Muscle layer of duodenum (tissue), 2 donors: ENCODE results near the gene CCDC179.

Source experiments
- H3K27ac ChIP-seq: one replicate; pipeline ENCODE4 v1.7.0; 2013; ENCODE audit warnings: mild to moderate bottlenecking, low read length
- H3K27me3 ChIP-seq: one replicate; pipeline ENCODE4 v1.7.0; 2013; ENCODE audit warnings: low read depth, mild to moderate bottlenecking, control low read depth, low read length
- H3K36me3 ChIP-seq, 2 donors: one replicate each; pipeline ENCODE4 v1.7.0; 2013; ENCODE audit warnings: low read length in 2 of 2, control low read depth in 1 of 2, mild to moderate bottlenecking in 1 of 2; ENCODE audit not compliant: insufficient read depth in 2 of 2, control insufficient read depth in 1 of 2
- H3K4me1 ChIP-seq, 2 donors: one replicate each; pipeline ENCODE4 v1.7.0; 2013; ENCODE audit warnings: low read length in 2 of 2, mild to moderate bottlenecking in 2 of 2, control low read depth in 1 of 2, moderate library complexity in 1 of 2; ENCODE audit not compliant: insufficient read depth in 2 of 2, control insufficient read depth in 1 of 2
- H3K4me3 ChIP-seq, 2 donors: one replicate each; pipeline ENCODE4 v1.7.0; 2013; ENCODE audit warnings: low read length in 2 of 2, low read depth in 1 of 2, mild to moderate bottlenecking in 1 of 2
- H3K9me3 ChIP-seq, 2 donors: one replicate each; pipeline ENCODE4 v1.7.0; 2013; ENCODE audit warnings: low read length in 2 of 2, control low read depth in 1 of 2, mild to moderate bottlenecking in 1 of 2; ENCODE audit not compliant: control insufficient read depth in 1 of 2
- donor health status: healthy.

The CCDC179 gene

DNA sequence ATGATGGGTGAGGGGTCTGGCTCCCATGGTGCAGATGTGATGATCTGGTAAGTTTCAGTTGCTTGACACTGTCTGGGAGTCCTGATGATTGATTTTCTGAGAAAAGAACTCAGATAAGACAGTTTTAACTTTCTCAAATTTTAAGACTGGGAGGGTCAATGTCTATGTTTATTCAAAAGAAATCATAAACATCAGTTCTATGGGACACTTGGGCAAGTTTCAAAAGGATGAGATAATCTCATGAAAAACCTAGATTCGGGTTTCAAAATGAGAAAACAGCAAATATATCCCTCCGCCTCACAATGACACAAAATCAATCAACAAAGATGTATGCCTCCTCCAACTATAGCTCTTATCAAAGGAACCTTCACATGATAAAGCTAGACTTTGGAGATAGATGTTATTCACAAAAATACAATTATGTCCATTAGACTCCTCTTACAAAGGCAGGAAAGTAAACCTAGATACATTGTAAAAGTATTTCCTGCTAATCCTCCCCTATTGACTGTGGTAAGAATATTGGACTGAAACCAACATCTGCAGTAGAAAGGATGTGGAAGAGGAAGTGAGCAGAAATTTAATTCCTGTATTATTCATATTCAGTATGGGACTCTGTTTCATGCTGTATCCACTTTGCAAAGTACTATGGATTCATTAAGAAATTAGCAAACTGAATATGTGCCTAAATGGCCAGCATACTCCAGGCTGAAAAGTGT is 52.3 kb downstream of the CCDC179 start:
- H3K4me3 ChIP-seq = no peak overlapping the region
- no peak overlapping the region for H3K27ac ChIP-seq
- no peaks in the 10 kb centered on the region for H3K36me3 ChIP-seq
- no peaks in the 10 kb centered on the region for H3K4me1 ChIP-seq
- no peaks in the 10 kb centered on the region for H3K27me3 ChIP-seq
- peaks cover 0 to 3% of the 10 kb centered on the region in 2 donors for H3K9me3 ChIP-seq

DNA sequence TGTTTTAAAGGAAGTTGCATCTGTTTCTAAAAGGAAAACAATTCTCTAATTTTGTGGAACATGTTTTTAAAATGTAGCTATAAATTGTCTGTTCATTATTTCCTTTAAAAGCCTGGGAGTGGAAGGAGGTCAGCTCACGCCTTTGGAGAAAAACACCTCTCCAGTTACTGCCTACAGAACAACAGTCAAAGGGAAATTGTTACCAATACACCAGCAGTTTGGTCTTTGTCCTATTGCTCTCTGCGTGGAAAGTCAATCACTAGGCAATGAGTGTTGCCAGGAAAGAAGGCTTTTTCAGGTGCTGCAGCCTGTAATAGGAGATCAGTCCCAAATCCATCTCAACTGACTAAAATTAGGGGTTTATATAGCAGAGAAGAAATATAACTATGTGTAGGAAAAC is 52.9 kb downstream of the CCDC179 start:
- Histone ChIP-seq H3K27me3 (no peaks in the 10 kb centered on the region), H3K36me3 (no peaks in the 10 kb centered on the region), H3K4me3 (no peak overlapping the region), H3K27ac (no peak overlapping the region), H3K9me3 (peaks cover 0 to 3% of the 10 kb centered on the region in 2 donors), H3K4me1 (no peaks in the 10 kb centered on the region)

DNA sequence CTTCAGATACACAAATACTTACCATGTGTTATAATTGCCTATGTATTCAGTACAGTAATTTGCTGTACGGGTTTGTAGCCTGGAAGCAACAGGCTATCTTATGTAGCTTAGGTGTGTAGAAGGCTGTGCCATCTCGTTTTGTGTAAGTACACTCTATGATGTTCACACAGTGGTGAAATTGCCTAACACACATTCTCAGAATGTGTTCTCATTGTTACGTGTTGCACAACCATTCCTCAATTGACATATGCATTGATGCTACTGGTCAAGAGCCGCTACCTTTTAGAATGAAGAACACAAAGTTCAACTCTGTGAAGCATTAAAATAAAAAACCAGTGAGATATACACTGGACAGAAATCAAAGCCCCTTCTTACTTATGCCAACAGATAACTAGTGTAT is 57.4 kb downstream of the CCDC179 start:
- Histone ChIP-seq H3K27ac (no peak overlapping the region), H3K4me1 (no peaks in the 10 kb centered on the region), H3K27me3 (no peaks in the 10 kb centered on the region), H3K4me3 (no peak overlapping the region), H3K9me3 (no peaks in the 10 kb centered on the region), H3K36me3 (no peaks in the 10 kb centered on the region)

DNA sequence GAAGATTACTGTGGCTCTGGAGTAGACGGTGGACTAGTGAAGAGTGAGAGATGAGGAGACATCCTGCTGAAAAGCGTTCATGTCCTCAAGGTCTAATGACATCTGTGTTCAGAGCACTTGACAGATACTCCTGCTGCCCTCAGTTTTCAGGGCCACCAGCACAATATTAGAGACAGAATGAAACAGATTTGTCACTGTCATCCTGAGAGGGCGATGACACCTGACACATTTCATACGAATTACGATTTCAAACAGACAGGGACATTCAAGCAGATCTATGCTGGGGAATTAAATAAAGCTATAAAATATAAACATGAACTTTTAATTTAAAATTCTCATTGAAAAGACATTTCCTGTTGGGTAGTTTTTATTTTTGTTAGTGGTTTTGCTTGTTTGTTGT is 59.8 kb downstream of the CCDC179 start:
- H3K27ac ChIP-seq = no peak overlapping the region
- H3K4me1 ChIP-seq = no peaks in the 10 kb centered on the region
- no peaks in the 10 kb centered on the region for H3K9me3 ChIP-seq
- no peaks in the 10 kb centered on the region for H3K27me3 ChIP-seq
- no peaks in the 10 kb centered on the region for H3K36me3 ChIP-seq
- no peak overlapping the region for H3K4me3 ChIP-seq

DNA sequence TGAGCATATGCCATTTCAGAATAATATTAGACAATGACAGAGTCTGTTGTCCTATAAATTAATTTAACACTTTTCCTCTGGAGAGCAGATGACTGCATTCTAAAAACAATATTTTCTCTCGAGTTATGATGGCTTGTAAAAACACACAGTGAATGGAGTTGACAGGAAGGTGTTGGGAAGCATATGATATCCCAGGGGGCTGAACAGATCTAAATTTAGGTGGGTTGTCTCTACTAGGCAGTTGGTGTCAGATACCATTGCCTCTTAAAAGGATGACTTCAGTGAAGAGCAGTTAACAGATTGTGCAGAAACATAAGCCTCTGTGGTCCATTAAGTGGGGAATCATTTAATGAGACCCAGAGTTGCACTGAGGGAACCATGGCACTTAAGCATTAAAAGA is 61.4 kb downstream of the CCDC179 start:
- H3K4me3 ChIP-seq = no peak overlapping the region
- no peaks in the 10 kb centered on the region for H3K27me3 ChIP-seq
- H3K4me1 ChIP-seq = no peaks in the 10 kb centered on the region
- no peaks in the 10 kb centered on the region for H3K36me3 ChIP-seq
- no peak overlapping the region for H3K27ac ChIP-seq
- H3K9me3 ChIP-seq = no peaks in the 10 kb centered on the region

DNA sequence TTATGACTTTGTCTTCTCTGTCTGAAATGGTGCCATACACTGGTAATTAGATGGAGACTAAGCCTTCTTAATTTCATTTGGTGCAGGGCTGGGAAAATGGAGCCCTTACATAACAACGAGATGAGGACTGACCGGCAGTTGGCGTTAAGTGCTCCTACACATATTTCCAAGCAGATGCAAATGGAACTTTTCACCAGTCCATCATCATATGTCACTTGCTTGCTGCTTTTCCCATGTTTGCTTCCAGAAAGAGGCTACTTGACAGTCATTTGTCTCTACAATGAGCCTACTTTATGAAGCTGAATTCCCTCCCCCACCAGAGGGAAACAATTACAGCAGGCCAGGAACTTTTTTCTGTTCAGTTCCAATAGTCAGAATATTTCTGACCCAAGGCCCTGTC is 63.2 kb downstream of the CCDC179 start:
- no peak overlapping the region for H3K27ac ChIP-seq
- H3K27me3 ChIP-seq = no peaks in the 10 kb centered on the region
- H3K36me3 ChIP-seq = no peaks in the 10 kb centered on the region
- no peaks in the 10 kb centered on the region for H3K4me1 ChIP-seq
- no peak overlapping the region for H3K4me3 ChIP-seq
- no peaks in the 10 kb centered on the region for H3K9me3 ChIP-seq
